Loucy (cell line): ENCODE data around the gene ATAD5.

ENCODE experiments used
- H2AFZ ChIP-seq: fragments of 200-600 bp; sonication (generic); 2 replicates; pipeline ENCODE4 v1.6.0; 2016; ENCODE audit warnings: antibody characterized with exemption, mild to moderate bottlenecking, low read length, moderate library complexity
- H3F3A ChIP-seq: fragments of 200-600 bp; 2 replicates; pipeline ENCODE4 v1.6.0; 2016; ENCODE audit warnings: antibody characterized with exemption, low read depth, mild to moderate bottlenecking
- H3K27me3 ChIP-seq: fragments of 200-600 bp; sonication (generic); 2 replicates; pipeline ENCODE4 v1.6.1; 2014; ENCODE audit warnings: low read length, mild to moderate bottlenecking; ENCODE audit not compliant: insufficient read depth, poor library complexity, severe bottlenecking
- H3K36me3 ChIP-seq: fragments of 200-600 bp; sonication (generic); 2 replicates; pipeline ENCODE4 v1.6.1; 2016; ENCODE audit warnings: low read length; ENCODE audit not compliant: insufficient read depth
- H3K4me1 ChIP-seq: fragments of 200-600 bp; sonication (generic); 2 replicates; pipeline ENCODE4 v1.5.1; 2014; ENCODE audit warnings: low read length, mild to moderate bottlenecking; ENCODE audit not compliant: insufficient read depth, poor library complexity, severe bottlenecking
- H3K4me2 ChIP-seq: fragments of 200-600 bp; sonication (generic); 2 replicates; pipeline ENCODE4 v1.6.0; 2014; ENCODE audit warnings: antibody characterized with exemption, low read length, low read depth, mild to moderate bottlenecking; ENCODE audit not compliant: poor library complexity, severe bottlenecking
- H3K4me3 ChIP-seq: fragments of 200-600 bp; sonication (generic); 2 replicates; pipeline ENCODE4 v1.5.1; 2014; ENCODE audit warnings: low read length, mild to moderate bottlenecking, mixed read lengths; ENCODE audit not compliant: poor library complexity, severe bottlenecking
- H3K79me2 ChIP-seq: fragments of 200-600 bp; sonication (generic); 2 replicates; pipeline ENCODE4 v1.6.1; 2014; ENCODE audit warnings: low read length; ENCODE audit not compliant: insufficient read depth
- H3K9ac ChIP-seq: fragments of 200-600 bp; sonication (generic); 2 replicates; pipeline ENCODE4 v1.6.0; 2014; ENCODE audit warnings: mild to moderate bottlenecking, low read depth, low read length, moderate library complexity; ENCODE audit not compliant: poor library complexity, severe bottlenecking
- H3K9me2 ChIP-seq: fragments of 200-600 bp; sonication (generic); replicated peaks from 2 replicates; pipeline ENCODE4 v1.6.1; 2016; ENCODE audit warnings: low read depth, low read length, mixed read lengths
- H3K9me3 ChIP-seq: fragments of 200-600 bp; sonication (generic); 2 replicates; pipeline ENCODE4 v1.6.1; 2014; ENCODE audit warnings: mild to moderate bottlenecking, antibody characterized with exemption, low read length, low read depth; ENCODE audit not compliant: insufficient read depth
- H4K20me1 ChIP-seq: fragments of 200-600 bp; sonication (generic); 2 replicates; pipeline ENCODE4 v1.6.0; 2014; ENCODE audit warnings: antibody characterized with exemption, low read length, mild to moderate bottlenecking; ENCODE audit not compliant: insufficient read depth, poor library complexity, severe bottlenecking
- CTCF ChIP-seq: fragments of 200-600 bp; sonication (generic); conservative IDR thresholded peaks from 2 replicates; pipeline ENCODE4 v1.5.1; 2014; ENCODE audit warnings: mild to moderate bottlenecking, antibody characterized with exemption, low read length
- EZH2phosphoT487 ChIP-seq: fragments of 200-600 bp; IDR thresholded peaks from 2 replicates; pipeline ENCODE4 v1.6.1; 2018; ENCODE audit warnings: antibody characterized with exemption, mild to moderate bottlenecking, moderate library complexity, borderline replicate concordance

ATAD5 gene

GRCh38 chr17:30864636-30865035 lies 32.9 kb downstream of the ATAD5 start:
- Histone ChIP-seq H4K20me1 (no peaks in the 10 kb centered on the region), H3K79me2 (no peaks in the 10 kb centered on the region), H3F3A (no peaks in the 10 kb centered on the region), H3K9me2 (no peaks in the 10 kb centered on the region), H3K4me2 (no peak overlapping the region), H3K4me3 (no peak overlapping the region), H3K27me3 (no peaks in the 10 kb centered on the region), H3K36me3 (peaks cover 55% of the 10 kb centered on the region), H3K9me3 (no peaks in the 10 kb centered on the region), H2AFZ (no peak overlapping the region), H3K9ac (no peak overlapping the region), H3K4me1 (no peaks in the 10 kb centered on the region)
- TF ChIP-seq EZH2phosphoT487 (no peak), CTCF (no peak)

- no peaks in the 10 kb centered on the region for H3K9me2 ChIP-seq
- H3K79me2 ChIP-seq: no peaks in the 10 kb centered on the region
- H3K36me3 ChIP-seq: peaks cover 63% of the 10 kb centered on the region
- no peak overlapping the region for H3K9ac ChIP-seq
- H3K27me3 ChIP-seq: no peaks in the 10 kb centered on the region
- TF ChIP-seq EZH2phosphoT487: no peak
- no peak for TF ChIP-seq CTCF
- no peaks in the 10 kb centered on the region for H3K9me3 ChIP-seq
- no peak overlapping the region for H2AFZ ChIP-seq
- no peak overlapping the region for H3K4me2 ChIP-seq
- no peaks in the 10 kb centered on the region for H3F3A ChIP-seq
- H3K4me3 ChIP-seq: no peak overlapping the region
- no peaks in the 10 kb centered on the region for H3K4me1 ChIP-seq
- no peaks in the 10 kb centered on the region for H4K20me1 ChIP-seq
Measured at GRCh38 chr17:30869005-30869404, 37.2 kb downstream of the ATAD5 start.

GRCh38 chr17:30886187-30886586 lies 54.4 kb downstream of the ATAD5 start:
- TF ChIP-seq EZH2phosphoT487: no peak
- TF ChIP-seq CTCF: no peak
- Histone ChIP-seq H3K9me3 (no peaks in the 10 kb centered on the region), H3F3A (0 out of 2 replicates have a peak, but pooled peaks cover 4% of the 10 kb centered on the region), H3K4me3 (no peak overlapping the region), H3K27me3 (no peaks in the 10 kb centered on the region), H3K36me3 (peaks cover 31% of the 10 kb centered on the region; the same call in 1 of the 2 replicates), H2AFZ (no peak overlapping the region), H3K4me1 (no peaks in the 10 kb centered on the region), H3K79me2 (no peaks in the 10 kb centered on the region), H3K4me2 (no peak overlapping the region), H4K20me1 (no peaks in the 10 kb centered on the region), H3K9ac (no peak overlapping the region), H3K9me2 (no peaks in the 10 kb centered on the region)
